ENCODE results near the gene TMEM143.
"Not testable (repeated sequence)": the region's sequence is repeated elsewhere in the genome, so short reads cannot be mapped to it uniquely, and the experiment has no call there.

TMEM143 gene

DNA sequence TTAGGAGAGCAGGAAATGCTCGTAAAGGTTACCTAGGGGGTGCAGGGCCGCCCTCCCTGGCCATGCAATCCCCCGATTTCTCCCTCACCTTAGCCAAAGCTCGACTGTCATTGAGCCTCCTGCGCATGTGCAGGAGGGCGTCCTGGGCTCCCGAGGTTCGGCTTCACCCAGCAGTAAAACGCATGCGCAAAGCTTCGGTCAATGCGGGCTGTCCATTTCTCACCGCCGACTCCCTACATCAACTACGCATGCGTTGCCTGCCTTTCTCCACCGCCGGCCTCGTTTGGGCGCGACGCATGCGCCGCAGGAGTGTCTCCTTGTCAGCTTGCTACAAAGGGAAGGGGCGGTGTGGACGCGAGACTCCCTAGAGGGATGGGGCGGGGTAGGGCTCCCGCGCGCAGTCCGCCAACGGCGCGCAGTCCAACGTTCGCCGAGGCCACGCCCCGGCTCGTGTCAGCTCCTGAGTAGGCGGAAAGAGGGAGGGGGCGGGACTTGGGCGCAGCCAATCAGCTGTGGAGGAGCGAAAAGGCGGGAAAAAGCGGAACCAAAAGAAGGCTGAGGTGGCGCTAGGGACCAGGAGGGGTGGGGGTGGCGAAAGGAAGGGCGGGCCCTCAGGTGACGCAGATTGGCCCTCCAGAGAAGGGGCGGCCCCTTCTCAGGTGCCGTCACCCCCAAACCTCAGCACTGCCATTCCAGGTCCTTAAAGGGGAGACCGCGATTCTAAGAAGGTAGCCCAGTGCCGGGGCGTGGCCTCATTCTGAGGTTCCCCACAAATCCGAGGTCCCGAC is at the start of gene TMEM143, which contains the start of gene SYNGR4:
TMEM143 (minus strand) TSS at position 131 of the 788 bp plus-strand sequence; CDS start at position 111, 20 bp downstream.
SYNGR4 (plus strand) TSS at position 558 of the 788 bp plus-strand sequence. CDS start 1,476 bp downstream, outside the sequence.
- peak; percentile 97 for DNase-seq

DNA sequence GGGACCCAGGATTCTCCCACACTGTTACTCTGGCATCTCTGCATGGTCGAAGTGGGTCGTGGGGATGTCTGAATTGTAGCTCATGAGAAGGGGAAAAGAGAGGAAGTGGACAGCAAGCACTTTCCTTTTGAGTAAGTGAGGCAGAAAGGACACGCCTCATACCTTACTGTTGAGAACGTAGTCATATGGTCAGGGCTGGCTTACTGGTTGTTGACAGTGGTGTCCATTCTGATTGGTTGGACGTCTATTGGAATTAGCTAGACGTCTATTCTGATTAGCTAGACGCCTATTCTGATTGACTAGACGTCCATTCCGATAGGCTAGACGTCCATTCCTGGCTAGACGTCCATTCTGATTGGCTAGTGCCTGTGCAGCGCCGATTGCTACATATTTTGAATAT is 42.1 kb upstream of the TMEM143 start:
- no peak for DNase-seq

DNA sequence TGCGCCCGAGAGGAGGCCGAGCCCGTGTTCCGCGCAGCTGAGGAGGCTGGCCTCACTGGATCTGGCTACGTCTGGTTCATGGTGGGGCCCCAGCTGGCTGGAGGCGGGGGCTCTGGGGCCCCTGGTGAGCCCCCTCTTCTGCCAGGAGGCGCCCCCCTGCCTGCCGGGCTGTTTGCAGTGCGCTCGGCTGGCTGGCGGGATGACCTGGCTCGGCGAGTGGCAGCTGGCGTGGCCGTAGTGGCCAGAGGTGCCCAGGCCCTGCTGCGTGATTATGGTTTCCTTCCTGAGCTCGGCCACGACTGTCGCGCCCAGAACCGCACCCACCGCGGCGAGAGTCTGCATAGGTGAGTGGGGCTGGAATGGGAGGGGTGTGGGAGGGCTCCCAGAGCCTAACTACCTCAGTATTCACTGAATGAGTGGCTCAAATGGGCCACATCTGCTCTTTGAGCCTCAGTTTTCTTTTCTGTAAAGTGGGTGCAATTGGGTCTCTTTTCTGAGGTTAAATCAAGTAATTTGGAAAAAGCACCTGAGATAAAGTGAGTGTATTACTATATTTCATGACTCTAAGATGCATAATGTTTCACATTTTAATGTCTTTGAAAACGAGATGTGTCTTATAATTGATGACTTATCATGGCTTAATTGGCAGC is 41.4 kb upstream of the TMEM143 start:
- no peak for DNase-seq

DNA sequence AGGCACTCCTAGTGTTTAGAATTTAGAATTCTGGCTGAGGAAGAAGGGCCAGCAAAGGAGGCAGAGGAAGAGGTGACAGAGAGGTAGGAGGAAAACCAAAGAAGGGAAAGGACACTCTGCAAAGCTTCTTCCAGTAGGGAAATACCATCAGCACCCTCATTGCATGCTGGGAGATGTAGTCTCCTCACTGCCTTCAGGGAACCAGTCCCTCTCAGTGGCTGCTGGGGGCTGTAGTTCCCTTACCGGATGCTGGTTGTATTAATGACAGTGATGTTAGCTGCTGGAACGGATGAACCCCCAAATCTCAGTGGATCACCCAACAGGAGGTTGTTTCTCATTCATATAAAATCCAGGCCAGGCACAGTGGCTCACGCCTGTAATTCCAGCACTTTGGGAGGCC is 39.9 kb upstream of the TMEM143 start:
- DNase-seq, result peak; percentile 61

DNA sequence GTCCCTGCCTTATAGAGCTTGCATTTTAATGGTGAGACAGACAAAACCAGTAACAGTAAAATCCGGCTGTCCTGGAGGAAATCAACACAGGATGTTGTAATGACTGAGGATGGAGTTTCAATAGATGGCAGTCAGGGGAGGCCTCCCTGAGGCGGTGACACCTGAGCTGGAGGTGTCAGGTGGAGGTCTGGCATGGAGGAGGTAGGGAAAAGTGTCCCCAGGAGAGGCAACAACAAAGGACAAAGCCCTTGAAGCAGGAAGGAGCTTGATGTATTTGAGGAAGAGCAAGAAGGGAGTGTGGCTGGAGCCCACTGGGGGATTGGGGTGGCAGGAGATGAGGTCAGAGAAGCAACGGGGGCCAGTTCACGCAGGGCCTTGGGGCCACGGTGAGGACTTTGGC is 37.5 kb upstream of the TMEM143 start:
- no peak for DNase-seq

DNA sequence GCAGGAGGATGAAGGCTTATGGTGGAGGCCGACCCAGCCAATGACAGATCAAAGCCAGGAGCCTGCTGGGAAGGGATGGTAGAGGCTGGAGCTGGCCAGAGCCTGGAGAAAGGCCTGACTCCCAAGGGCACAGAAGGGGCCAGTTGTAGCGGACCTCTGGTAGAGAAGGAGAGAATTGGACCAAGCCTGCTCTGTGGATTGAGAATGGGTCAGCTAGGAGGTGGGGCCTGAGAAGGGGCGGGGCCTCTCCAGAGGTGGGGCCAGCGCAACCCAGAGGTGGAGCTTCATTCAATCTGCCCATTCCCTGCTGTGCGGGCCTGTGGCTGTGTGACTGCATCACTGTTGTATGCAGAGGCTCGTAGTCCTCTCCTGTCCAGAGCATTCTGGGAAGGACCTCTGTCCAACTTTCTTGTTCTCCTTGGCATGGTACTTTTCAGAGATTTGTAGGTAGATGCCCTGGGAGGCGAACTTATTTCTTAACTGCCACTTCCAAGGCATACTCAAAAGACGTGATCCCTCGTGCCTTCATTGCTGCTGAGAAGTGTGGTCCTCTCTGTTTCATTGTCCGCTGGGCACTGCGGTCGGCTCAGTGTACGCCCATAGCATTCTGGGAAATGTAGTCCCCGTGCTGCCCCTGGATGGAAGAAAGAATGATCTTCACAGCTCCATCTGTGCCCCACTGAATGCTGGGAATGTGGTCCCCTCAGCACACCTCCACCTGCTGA is 36.4 kb upstream of the TMEM143 start:
- DNase-seq, result no peak

- peak; percentile 88 for DNase-seq
Observed at GRCh38 chr19:48398375-48399235, 34.9 kb upstream of the TMEM143 start.

DNA sequence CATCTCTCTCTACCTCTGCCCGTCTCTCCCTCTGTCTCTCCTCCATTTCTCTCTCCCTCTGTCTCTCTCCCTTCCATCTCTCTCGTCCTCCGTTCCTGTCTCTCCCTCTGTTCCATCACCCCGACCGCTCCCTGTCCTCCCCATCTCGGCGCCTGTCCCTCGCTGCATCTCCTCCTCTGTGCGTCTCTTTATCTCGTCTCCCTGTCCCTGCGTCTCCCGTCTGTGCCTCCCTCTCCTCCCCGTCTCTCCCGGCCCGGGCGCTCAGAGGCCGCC is 34.3 kb upstream of the TMEM143 start:
- DNase-seq, result peak; percentile 28

DNA sequence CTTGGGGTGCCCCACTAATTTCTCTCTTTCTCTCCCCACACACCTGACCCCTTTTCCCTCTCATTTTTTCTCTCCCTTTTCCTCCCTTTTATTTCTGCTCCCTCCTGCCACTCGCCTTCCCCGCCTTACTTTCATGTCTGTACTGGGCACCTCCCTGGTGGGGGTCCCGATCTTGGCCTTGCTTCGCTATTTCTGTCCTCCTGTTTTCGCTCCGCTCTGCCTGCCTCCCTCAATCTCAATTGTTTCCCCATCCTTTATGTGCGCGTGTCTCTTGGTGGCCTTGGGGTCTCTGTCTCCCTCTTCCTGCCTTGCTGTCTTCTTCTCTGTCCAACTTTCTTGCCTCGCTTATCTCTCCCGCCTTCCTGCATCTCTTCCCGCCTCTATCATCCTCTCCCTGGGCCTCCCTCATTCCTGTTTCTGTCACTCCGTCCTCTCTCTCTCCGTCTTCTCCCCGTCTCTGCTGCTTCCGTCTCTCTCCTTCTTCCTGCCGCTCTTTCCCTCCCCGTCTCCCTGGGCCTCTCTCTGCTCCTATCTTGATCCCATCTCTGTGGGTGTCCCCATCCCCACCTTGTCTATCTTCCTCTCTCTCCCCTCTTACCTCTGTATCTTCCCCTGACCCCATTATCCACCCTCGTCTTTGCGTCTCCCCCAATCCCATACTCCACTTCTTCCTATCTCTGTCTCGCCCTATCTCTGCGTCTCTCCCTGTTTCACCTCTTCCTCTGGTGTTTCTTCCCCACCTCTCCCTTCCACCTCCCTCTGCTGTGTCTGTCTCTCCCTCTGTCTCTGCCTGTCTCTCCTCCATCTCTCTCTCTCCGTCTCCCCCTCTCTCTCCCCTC is 33.7 kb upstream of the TMEM143 start:
- no peak for DNase-seq

DNA sequence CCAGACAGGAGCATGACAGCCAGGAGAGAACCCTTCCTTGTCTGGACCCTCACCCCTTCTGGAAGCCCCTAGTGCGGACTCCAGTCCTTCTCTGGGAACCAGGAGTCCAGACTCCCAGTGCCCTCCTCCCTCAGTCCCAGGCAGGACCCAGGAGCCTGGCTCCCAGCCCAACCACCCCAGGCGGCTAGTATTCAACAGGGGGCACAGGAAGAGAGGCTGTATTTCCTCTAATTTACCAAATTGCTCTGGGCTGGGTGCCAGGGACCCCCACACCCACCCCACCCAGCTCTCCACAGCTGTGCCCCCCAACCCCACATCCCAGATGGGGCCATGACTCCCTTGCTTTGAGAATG is 33.1 kb upstream of the TMEM143 start:
- DNase-seq, result no peak

DNA sequence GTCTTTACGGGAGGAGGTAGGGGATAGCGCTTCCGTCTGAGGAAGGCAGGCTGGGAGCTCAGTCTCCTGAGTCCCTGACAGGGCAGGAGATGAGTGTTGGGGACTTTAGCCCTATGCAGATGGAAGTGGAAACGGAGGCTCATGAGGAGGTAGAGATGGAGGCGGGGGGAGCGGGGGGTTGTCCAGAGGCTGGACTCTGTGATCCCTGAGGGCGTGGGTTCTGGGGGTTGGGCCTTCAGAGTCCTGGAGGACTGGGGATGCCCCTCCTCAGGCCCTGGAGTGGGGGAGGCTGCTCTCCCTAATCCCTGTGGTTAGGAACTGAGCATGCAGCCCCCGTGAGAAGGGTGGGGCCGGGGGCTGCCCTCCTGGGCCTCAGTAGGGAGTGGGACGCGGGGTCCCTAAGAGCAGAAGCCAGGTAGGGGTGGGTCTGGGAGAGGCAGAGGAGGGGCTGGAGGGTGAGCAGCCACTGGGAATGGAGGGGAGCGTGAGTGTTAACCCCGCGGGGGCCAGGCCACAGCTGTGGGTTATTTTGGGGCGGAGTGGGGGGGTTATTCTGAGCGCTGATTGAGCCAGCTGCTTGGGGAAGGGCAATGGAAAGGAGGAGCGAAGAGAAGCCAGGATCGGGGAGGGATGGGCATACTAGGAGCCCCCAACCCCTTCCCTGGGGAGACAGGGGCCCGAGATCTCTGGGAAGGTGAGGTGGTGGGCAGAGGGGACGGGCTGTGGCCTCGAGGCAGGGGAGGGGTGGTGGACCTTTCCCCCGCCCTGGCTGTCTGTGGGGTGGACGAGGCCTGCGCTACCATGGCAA is 32.5 kb upstream of the TMEM143 start:
- DNase-seq, result no peak

GRCh38 chr19:48395499-48395898 is 31.8 kb upstream of the TMEM143 start:
- no peak for DNase-seq

DNA sequence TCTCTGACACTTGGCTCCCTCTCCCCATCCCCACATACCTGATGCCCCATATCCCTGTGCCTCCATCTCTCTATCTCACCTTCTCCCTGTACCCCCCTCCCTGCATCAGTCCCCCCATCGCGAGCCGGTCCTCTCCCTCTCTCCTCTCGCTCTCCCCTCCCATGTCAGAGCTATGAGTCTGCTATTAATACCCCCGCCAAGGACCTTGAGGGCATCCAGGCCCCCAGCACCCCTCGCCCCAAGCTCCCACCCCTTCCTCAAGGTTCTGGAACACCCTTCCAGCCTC is 31.4 kb upstream of the TMEM143 start:
- DNase-seq, result no peak

DNA sequence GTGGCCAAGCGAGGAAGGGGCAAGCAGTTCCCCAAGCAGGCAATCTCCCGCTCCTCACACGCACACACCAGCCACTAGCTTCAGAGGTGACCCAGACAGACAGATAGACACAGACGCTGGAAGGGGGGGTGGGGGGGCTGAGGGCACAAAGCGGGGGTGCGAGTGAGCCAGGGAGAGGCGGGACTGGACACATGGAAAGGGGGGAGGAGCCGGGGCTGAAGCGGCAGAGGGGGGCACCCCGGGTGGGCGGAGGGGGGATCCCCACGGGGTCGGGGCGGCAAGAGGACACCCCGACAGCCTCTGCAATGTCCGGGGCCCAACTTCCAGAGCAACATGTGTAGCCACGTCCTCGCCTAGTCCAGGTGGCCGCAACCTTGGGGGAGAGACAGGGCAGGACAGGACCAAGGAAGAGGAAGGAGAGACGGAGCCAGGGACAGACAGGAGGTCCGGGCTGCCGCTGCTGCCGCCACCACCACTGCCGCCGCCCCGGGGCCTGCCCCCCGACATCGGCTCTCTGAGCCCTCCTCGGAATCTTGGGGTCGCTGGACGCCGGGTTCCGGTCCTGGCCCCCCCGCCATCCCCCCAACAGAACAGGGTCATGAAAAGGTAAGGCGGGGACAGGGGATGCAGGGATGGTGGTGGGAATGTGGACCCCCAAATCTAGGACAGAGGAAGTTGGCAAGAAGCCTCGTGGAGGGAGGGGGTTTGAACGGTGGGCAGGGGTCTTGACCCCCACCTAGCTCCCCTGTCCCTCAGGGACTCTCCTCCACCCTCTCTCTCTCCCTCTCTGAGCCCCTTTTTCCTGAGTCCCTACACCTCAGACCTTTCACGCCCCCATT is 30.8 kb upstream of the TMEM143 start:
- no peak for DNase-seq

DNA sequence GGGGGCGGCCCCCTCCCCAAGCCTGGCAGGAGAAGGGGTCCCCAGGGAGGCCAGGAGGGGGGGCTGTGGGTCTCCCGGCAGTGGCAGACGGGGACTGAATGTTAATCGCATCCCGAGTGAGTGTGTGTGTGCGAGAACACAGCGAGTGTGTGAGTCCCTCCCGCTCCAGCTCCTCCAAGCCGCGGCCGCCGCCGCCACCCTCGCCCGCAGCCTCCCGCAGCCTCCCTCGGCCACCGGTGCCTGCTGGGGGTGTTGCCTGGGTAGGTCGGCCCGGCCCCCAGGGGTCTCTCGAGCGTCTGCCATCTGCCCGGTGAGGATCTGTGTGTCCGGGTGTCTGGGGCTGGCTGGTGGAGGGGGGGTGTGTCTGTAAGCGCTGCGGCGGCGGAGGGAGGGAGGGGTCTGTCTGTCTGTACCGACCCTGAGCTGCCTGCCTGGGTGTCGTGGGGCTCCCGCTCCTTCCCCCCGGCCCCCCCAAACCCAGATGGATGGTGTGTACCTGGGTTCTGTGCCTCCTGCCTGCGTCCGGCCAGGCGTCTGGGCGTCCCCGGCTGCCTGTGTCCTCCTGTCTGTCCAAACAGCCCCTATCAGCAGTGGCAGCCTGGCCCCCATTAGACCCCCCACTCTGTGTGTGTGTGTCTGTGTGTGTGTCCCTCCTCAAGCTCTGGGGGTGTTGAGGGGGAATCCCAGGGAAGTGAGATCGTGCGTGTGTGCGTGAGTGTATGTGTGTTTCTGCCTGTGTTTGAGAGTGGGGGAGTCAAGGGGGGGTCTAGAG is 30.0 kb upstream of the TMEM143 start, which contains the start of gene GRIN2D:
GRIN2D (plus strand) TSS at position 110 of the 772 bp plus-strand sequence. CDS start 4,725 bp downstream, outside the sequence.
- no peak for DNase-seq

GRCh38 chr19:48392860-48393558 is 29.3 kb upstream of the TMEM143 start:
- DNase-seq, result no peak

DNA sequence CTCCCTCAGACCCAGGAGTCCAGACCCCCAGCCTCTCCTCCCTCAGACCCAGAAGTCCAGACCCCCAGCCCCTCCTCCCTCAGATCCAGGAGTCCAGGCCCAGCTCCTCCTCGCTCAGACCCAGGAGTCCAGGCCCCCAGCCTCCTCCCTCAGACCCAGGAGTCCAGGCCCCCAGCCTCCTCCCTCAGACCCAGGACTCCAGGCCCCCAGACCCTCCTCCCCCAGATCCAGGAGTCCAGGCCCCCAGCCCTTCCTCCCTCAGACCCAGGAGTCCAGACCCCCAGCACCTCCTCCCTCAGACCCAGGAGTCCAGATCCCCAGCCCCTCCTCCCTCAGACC is 28.2 kb upstream of the TMEM143 start:
- DNase-seq, result not testable (repeated sequence)

DNA sequence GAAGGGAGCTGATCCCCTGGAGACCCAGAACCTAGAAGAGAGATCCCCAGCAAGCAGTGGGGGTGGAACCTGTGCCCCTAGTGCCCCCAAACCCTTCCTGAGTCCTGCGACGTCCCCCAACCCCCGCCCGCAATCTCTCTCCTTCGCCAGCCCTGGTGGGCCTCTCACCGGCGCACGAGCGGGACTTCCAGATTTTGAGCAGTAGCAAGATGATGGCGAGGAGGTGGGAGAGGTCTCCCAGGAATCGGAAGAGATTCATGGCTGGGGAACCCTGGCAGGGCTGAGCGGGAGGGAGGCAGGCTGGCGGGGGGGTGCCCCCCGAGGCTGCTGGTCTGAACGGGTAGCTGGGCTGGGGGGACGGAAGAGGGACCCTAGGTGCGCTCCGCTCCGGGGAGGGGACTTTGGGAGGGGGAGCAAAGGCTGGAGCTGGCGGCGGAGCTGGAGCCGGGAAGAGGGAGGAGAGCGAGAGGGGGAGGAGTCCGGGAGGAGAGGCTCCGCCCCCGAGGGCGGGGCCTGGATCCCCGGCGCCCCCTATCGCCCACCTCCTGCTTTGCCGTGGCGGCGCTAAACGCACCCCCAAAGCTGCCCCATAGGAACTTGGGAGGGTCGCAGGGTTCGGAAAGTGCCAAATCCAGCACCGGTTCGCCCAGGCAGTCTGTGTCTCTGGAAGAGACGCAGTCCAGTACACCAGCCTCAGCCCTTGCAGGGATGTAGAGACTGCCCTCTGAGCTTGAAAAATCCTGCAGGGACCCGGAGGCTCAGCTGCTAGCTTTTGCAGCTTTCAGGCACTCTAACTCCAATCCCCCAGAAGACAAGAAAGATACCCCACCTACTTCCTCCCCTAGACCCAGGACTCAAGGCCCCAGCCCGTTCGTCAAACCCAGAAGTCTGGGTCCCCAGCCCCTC is 27.6 kb upstream of the TMEM143 start, which contains the start of gene KDELR1:
KDELR1 (minus strand) TSS at position 452 of the 906 bp plus-strand sequence; CDS start at position 259, 193 bp downstream.
- peak; percentile 71 for DNase-seq
